ENCODE measurements around the gene HOXA13. TPM values are rescaled to one million over a fixed set of nuclear protein-coding genes. Genes with fewer than 3 reads are reported as not detected.

HOXA13 gene
- total RNA-seq, 1 experiment from 2014 or later = not detected

DNA sequence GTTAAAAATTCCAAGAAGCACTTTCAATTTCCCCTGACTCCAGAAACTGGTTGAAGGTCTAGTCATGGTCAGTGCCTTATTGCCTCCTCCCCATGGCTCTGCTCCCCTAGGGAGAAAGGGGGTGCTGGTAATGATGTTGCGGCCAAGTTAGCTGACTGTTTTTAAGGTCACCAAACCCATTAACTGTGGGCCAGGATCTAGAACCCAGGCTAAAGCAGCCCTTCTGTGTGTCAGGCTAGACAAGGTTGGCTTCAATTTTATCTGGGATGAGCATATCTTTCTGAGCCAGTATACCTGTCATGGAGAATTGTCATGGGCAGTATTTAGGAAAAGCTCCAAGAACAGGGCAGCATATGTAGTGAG lies 11.2 kb upstream of the HOXA13 start:
- no peak for DNase-seq (ENCODE audit: low spot score)
- in situ Hi-C loops (cut with HindIII; ENCODE audit: low sequenced_read_pairs) = no loop called here

DNA sequence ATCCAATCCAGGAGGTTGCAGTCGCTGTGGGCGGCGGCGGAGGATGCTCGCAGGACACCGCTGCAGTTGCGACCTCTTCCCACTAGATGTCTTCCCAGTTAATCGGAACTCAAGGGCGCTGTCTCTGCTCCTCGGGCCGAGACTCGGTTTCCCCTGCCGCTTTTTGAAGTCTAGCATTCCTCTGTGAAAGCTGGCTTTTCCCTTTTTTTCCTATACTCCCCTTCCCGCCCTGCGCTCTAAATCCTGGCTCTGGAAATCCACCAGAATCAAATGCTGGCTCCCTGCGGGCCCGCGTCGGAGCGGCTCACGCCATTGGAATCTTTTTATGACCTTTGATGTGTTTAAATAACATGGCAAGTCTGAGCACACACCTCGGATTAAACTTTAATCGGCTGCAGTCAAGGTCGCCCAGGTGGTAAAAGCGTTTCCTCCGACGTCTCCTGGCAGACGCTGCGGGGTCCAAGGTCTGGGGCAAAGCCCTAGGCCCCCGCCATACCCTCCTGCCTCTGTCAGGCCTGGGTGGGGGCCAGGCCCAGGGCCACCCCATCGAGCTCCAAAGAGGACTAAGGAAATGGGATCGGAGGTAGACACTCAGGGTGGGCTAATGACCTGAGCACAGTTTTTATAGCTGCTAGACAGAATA lies 10.7 kb upstream of the HOXA13 start:
- no peak for DNase-seq (ENCODE audit: low spot score)
- in situ Hi-C loops (cut with HindIII; ENCODE audit: low sequenced_read_pairs) = no loop called here

DNA sequence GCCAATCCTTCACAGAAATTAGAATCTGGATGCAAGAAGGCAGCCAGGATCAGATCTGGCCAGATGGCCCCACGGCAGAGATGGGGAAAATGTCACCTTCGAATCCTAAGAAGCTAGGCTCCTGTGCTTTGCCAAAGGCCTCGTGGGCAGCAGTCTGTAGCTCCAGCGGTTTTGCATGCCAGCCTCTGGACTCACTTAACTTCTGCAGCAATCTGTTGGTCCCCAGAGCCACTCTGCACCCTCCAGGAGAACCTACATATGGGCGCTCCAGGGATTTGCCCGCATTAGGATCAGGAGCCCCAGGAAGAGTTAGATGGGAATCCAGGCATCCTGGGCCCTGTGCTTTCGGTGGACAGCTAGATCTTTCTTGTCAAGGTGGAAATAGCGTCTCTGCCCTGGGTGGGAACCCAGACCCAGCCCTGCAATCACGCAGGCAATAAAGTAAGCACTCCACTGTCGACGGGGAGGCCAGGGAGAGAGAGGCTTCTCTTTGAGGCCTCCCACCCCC lies 10.1 kb upstream of the HOXA13 start:
- in situ Hi-C loops (cut with HindIII; ENCODE audit: low sequenced_read_pairs) = no loop called here
- no peak for DNase-seq (ENCODE audit: low spot score)

DNA sequence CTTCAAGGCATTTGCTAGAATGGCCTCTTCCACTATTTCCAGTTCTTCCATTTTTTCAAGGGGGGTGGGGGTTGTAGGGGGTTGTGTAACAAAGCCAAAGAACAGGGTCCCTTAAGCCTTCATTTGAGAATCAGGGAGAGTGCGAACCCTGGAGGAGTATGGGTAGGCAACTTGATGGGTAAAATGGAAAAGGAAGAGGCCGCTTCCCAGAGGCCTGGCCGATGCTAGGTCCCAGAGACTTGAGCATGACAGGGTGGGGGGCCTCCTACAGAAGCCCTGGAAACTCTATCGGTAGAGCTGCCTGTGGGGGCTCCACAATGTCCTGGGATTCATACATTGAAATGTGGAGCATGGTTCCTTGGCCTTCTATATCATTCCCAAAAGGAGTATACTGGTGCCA lies 9.1 kb upstream of the HOXA13 start:
- DNase-seq (ENCODE audit: low spot score) = no peak
- in situ Hi-C loops (cut with HindIII; ENCODE audit: low sequenced_read_pairs) = no loop called here

DNA sequence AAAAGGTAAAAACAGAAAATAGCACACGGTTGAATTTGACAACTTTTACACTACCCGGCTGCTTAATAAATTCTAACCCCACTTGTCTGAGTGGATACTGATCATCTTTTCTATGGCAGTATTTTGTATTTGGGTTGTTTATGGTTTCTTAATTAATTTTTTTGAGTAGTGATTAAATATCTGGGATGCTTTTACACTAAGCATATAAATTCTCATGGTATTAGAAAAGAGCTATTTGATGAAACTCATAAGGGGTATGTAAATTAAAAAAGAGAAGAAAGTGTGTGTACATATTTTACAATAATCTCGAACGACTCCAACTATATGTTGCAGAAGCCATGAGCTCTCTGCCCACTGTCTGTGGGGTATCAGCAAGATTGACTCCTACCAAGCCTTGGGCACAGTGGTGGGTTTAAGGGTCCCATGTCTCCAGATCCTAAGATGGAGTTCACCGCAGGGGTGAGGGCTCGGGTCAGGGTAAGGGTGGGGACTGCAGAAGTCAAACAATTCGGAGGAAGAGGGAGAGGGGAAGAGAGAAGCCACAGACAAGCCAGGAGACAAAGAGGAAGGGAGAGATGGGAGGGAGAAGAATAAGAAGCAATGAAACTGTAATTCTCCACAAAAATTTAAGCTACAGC lies 7.6 kb upstream of the HOXA13 start:
- DNase-seq (ENCODE audit: low spot score) = no peak
- in situ Hi-C loops (cut with HindIII; ENCODE audit: low sequenced_read_pairs) = no loop called here

DNA sequence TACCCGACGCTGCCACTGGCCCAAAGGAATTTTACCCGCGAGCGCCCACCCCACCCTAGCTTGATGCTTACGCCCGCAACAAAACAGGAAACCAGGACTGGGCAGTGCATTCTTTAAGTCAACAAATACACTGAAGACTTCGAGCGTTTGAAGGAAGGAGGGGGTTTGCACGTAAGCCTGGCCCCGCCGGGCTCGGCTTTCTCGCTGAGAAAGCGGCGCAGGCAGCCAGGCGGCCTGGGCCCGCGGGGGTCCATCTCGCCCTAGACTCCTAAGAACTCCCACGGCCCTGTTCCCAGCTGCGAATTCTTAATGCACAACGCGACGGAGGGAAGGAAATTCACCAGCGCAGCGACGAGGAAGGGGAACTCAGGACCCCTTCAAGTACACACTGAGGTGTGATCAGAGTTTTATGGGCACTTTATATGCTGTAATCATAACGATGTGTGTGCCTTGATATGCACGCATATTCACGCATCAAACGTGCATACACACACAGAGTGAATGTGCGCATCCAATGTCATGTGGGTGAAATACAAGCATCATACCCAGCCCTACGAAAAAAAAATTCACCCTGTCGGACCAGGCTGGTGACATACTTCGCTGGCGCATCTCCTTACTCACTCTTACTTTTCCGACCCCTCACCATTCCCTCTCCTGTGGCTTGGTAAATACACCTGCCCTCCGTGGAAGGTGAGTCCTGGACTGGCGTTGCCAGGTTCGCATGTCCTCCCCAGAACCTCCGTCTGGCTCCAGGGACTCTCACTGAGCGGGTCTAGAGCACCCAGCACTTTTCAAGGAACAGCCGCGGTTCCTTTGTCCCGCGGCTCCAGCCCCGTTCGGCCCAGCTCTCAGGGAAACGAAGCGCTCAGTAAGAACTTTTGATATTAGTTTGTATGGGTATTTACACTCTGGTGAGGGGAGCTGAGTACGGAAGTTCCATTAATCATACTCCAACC lies 5.7 kb upstream of the HOXA13 start:
- DNase-seq (ENCODE audit: low spot score) = no peak
- in situ Hi-C loops (cut with HindIII; ENCODE audit: low sequenced_read_pairs) = no loop called here

DNA sequence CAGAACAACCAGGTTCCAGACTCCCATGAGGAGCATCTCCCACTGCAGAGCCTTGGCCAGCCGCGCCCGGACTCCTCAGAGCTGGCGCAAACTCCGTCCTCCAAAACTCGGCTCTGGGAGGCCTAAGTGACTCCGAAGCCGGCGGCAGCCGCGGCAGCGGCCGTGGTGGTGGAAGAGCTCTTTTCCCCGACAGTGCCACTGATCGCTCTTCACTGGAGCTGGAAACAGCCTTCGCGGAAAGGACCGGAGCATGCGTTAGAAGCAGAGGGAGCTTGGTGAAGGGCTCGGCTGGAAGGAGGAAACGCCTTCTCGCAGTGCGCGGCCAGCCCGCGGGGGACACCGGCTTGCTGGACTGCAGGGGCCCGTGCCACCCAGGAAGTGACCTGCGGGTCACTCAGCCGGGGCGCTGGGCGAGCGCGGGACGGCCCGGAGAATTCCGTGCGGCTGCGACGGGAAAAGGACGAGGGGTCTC lies 5.0 kb upstream of the HOXA13 start:
- in situ Hi-C loops (cut with HindIII; ENCODE audit: low sequenced_read_pairs) = no loop called here
- no peak for DNase-seq (ENCODE audit: low spot score)

DNA sequence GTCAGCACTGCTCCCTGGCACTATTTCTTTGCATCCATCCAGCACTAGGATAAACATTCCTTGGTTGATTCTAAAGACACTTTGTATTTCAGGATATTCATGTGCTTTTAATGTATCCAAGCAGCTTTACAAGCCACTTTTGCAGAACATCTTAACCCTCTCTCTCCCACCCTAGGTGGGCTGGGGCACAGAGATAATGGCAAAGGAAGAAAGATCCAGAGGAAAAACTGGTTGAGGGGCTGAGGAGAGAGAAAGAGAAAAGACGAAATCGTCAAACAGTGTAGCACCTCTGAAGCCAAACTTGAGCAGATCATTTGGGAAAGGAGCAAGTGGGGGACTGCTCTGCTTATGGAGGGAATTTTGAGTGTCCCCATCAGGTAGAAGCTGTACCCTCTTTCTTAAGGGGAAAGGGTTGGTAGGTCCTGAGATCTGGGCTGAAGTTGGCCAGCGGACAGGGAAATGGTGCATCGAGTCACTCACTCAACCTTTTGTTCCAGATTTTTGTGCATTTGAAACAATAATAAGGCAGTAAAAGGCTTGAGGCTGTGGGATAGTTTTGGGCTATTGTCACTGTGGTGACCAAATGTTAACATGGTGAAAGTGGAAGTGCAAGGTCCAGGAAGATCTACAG lies 4.2 kb upstream of the HOXA13 start:
- no peak for DNase-seq (ENCODE audit: low spot score)
- in situ Hi-C loops (cut with HindIII; ENCODE audit: low sequenced_read_pairs) = no loop called here

DNA sequence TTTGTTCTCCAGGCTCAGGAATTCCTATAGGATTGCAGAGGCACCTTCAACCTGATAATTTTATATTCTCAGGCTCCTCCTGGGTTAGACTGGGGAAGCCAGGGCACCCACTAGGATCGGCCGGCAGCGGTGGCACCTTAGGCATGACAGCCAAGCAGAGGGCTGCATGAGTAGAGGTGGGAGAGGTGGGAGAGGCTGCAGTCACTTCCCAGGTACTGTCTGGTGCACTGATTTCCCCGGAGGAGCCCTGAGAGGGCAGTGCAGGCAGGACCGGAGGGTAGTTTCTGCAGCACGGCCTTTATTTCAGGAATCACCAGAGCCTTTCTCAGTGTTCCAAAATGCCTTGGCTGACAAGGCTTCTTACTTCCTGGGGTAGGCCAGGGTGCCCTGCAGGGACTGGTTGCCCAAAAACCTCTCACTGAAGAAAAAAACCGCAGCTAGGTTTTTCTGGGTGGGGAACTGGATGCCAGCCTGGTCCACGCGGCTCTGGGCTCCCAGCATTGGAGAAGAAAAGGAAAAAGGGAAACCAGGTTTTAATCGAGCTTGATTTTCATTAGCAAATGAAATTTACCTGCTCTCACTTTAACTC lies 3.6 kb upstream of the HOXA13 start:
- in situ Hi-C loops (cut with HindIII; ENCODE audit: low sequenced_read_pairs) = no loop called here
- no peak for DNase-seq (ENCODE audit: low spot score)

DNA sequence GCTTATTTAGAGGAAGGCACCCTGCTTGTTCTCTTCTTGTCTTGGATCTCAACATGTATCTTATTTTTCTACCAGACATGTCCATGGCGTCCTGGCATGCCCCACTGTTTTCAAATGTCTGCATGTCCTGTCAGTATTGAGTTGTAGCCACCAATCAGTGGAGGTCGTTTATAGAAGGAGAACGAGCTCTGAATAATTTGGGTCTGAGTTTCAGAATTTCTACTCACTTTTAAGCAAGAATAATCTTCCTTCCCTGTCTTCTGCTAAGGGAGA lies 2.9 kb upstream of the HOXA13 start:
- DNase-seq (ENCODE audit: low spot score) = no peak
- in situ Hi-C loops (cut with HindIII; ENCODE audit: low sequenced_read_pairs) = no loop called here

DNA sequence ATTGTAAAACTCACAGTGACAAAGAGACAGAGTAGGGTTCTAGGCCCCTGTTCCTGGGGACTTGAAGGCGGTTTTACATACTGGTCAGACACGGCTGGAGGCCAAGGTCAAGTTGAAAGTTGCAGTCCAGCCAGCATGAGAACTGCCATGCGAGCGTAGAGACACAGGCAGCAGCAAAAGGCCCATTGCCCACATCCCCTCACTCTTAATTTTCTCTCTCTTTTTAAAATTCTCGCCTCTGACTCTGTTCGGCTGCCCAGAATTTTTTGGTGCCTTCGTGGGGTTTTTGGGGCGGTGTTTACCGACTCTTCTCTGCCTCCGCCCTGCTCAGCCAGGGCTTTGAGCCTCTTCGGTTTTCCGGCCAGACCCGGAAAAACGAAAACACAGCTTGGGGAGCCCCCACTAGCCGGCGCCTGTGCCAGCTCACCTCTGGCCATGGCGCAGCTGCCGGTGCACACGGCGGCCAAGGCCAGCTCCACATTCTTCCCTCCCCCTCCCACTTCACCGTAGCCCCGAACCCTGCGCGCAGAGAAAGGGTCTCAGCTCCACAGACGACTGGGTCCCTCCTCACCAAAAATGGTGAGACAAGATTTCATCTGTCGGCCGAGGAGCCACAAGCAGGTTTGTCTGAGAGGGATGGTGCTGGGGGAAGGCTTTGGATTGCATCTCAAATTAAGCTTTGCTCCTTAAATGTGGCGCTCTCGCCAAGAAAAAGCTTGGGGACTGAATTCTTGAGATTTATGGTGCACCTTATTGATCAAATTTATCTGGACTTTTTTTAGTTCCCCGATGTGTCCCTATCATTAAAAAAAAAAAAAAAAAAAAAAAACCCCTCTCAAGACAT lies 2.3 kb upstream of the HOXA13 start:
- no peak for DNase-seq (ENCODE audit: low spot score)
- in situ Hi-C loops (cut with HindIII; ENCODE audit: low sequenced_read_pairs) = no loop called here

DNA sequence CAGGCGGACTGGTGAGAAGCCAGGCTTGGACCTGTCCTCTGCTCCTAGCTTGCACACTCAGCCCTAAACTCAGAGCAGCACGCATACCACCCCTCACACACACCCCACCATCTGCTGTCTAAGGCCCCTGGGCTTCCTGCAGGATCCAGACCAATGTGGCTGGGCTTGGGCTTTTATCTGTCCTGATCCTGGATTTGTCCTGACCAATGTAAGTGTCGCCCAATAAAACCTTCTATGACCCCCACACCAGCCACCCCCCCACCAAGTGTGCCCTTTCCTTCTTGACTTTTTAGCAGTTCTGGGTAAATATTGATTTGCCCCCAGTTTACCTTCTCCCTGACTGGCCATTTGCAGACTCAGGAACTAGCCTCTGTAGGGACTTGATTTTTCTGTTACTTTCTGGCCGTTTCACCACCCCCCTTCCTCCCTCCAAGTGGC lies 1.7 kb upstream of the HOXA13 start:
- DNase-seq (ENCODE audit: low spot score) = no peak
- in situ Hi-C loops (cut with HindIII; ENCODE audit: low sequenced_read_pairs) = no loop called here

DNA sequence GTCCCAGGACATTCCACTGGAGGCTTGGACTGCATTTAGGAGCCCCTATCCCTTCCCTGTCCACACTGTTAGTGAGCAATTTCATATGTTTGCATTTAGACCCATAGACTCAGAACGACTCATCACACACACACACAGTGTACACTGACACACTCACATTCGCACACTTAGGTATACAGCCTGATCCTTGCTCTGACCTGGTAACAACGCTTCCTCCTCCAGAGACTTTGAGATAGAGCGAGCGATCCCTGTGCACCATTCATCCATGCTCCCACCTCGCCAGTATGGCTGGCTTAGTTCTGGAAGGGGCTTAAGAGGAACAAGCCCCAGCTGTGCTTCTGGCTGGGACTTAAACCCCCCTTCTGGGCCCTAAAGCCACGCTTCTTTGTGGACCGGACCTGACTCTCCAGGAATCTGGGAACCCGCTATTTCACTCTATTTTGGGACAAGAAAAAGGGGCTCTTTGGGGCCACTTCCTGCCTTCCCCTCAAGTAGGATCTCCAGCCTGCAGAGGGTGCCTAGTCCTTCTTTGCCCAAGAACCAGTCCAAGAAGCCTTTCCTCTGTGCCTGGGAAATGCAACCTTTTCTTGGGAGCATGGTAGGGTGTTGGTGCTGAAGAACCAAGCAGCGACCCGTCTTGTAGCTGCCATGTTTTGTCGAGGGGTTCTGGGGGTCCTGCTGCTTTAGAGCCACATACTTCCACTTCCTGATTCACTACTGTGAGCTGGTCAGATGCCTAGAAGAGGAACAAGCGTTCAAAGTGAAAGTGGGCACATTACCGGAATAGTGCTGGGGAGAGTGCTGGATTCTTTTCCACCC lies 1.1 kb upstream of the HOXA13 start:
- DNase-seq (ENCODE audit: low spot score) = no peak
- in situ Hi-C loops (cut with HindIII; ENCODE audit: low sequenced_read_pairs) = no loop called here

DNA sequence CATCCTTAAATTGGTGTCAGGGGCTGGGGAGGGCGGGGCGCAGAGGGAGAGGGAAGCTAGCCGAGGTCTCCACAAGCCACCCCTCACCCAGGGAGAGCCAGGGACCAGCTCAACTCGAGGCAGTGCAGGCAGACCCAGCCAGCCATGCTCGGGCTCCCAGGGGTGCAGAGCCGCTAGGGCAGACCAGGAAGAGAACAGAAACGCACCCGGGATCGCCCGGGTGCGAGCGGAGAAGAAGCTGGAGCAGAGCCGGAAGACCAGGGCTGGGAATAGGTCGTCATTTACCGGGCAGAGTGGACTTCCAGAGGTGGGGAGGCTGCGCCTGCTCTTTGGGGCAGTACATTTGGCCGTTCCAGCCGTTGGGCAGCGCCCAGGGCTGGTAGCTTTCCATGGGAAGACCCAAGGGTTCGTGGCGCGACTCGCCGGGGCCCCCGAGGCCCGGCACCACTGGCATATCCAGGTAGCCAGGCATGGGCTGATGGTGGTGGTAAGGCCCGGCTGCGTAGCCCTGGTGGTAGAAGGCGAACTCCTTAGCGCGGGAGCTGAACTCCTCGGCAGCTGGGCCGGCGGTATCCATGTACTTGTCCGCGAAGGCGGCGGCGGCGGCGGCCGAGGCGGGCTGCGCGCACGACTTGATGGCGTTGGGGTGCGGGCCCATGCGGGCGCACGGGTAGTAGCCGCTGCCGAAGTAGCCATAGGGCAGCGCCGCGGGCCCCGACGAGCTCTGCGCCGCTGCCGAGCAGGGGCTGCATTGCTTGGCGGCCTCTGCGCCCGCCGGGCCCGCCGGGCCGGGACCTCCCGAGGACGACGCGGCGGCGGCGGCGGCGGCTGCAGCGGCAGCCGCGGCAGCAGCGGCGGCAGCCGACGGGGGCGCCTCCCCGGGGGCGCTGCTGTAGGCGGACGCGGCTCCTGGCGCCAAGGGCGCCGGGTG lies 755 bp downstream of the HOXA13 start:
- DNase-seq (ENCODE audit: low spot score) = no peak
- in situ Hi-C loops (cut with HindIII; ENCODE audit: low sequenced_read_pairs) = no loop called here

DNA sequence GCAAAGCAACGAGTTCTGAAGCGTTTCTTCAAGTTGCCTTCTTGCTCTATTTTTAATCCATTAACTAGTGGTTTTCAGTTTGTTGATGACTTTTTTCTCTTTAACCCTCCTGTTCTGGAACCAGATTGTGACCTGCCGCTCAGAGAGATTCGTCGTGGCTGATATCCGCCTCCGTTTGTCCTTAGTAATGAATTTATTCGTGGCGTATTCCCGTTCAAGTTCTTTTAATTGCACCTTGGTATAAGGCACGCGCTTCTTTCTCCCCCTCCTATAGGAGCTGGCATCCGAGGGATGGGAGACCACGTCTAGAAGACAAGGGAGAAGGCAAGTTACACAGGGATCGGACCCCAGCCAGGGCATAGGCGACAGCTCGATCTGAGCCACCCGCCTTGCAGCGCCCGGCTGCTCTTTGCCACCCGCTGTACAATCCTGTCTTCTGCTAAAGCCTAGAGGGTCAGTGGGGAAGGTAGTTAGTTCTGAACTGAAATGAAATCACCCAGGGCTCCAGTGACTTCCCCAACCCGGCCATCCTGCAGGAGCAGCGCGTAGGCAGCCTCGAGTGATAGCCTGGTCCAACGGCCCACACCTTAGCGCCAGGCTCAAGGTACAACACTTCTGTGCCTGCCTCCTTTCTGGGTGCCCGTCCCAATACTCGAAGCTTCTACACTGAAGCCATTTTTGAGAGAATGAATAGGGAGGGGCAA lies 1.6 kb downstream of the HOXA13 start:
- in situ Hi-C loops (cut with HindIII; ENCODE audit: low sequenced_read_pairs) = no loop called here
- no peak for DNase-seq (ENCODE audit: low spot score)

Measured in G401 (cell line).